ENCODE measurements around the gene ECPAS. TPM values are rescaled to one million over a fixed set of nuclear protein-coding genes. Genes with fewer than 3 reads are reported as not detected.
"Not testable (repeated sequence)": the region's sequence is repeated elsewhere in the genome, so short reads cannot be mapped to it uniquely, and the experiment has no call there.

The ECPAS gene
- polyA plus RNA-seq, 4 donors: 71.0 to 94.9 (median 78.0) TPM

DNA sequence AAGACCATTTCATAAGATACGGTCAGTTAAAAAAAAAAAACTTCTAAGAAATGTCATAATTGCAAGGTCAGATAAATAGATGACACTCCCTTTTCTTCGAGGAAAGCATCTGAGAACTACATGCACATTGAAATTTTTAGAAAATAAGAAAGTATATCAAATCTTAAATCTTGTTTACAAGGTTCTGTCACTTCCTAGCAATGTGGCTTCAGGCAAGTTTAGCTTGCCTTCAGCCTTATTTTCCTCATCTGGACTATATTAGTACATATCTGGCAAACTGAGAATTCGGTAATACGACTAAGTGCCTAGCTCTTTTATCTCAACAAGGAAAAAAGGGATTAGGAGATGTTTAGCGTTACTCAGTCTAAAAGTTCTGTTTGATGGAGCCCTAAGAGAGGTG is 121.7 kb downstream of the ECPAS start:
- DNase-seq (ENCODE audit: low read depth in 4 of 4, low spot score in 2 of 4): no peak

DNA sequence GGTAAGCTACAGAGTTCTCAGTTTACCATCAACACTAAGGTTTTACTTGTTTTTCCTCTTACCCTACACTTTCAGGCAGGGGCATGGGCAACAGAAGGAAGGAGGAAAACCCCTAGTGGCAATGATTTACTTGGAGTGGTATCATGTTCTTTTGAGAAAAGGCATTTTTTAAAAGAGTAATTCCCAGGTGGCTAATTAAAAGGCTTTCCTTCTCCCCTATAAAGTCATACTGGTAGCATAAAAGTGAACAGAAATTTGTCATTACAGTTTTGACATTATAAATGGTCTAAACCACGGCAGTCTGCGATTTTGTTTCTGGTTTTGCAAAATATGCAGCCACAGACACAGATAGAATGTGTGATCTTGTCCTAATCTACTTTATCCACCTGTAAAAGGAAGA is 123.3 kb downstream of the ECPAS start:
- no peak for DNase-seq (ENCODE audit: low read depth in 4 of 4, low spot score in 2 of 4)

DNA sequence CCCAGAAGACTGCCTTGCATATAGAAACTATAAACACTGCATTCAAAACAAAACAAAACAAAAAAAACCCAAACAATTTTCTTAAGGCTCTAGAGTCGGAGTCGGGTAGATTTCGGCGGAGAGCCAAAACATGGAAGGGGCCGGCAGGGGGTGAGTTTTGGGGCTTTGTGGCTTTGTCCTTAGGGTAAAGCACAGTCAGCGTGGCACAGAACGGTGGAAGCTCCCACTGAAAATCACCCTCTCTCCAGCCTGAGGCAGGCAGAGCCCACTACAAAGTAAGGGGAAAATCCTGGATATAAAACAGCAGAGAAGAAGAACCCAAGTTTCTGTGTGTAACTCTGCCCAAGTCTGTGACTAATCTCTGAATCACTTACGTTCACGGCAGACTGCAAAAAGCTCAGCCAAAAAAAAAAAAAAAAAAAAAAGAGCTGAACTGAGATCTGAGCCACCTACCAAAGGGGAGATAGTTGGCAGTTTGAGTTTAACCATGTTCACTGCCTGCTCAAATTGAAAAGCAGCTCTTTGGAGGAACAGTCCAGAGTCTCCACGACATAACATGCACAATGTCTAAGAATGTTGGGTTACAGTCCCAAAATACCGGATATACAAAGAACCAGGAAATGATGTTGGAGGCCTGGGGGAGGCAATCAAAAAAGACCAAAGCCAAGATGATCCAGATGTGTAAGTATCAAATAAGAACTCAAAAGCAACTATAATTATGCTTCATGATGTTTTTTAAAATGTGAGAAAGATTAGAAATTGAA is 127.5 kb downstream of the ECPAS start:
- DNase-seq (ENCODE audit: low read depth in 4 of 4, low spot score in 2 of 4): no peak

DNA sequence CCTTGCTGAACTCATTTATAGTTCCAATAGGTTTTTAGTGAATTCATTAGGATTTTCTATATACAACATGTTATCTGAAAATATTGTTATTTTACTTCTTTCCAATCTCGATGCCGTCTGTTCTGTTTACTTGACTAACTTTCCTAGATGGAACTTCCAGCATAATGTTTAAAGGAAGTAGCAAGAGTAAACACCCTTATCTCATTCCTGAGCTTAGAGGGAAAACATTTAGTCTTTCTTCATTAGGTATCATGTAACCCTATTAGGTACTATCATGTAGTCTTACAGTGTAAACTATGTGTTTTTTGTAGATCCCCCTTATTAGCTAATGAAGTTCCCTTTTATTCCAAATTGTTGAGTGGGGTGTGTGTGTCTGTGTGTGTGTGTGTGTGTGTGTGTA is 131.6 kb downstream of the ECPAS start:
- DNase-seq (ENCODE audit: low read depth in 4 of 4, low spot score in 2 of 4): no peak

DNA sequence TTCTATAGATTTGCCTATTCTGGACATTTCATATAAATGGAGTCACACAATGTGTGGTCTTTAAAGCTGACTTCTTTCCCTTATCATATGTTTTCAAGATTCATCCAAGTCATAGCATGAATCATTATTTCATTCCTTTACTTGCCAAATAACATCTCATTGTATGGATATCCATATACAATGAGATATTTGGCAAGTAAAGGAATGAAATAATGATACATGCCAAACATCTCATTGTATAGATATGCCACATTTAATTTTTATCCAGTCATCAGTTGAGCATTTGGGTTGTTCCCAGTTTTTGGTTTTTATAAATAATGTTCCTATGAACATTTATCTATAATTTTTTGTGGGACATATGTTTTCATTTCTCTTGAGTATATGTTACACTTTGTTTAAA is 133.6 kb downstream of the ECPAS start:
- no peak for DNase-seq (ENCODE audit: low read depth in 4 of 4, low spot score in 2 of 4)

DNA sequence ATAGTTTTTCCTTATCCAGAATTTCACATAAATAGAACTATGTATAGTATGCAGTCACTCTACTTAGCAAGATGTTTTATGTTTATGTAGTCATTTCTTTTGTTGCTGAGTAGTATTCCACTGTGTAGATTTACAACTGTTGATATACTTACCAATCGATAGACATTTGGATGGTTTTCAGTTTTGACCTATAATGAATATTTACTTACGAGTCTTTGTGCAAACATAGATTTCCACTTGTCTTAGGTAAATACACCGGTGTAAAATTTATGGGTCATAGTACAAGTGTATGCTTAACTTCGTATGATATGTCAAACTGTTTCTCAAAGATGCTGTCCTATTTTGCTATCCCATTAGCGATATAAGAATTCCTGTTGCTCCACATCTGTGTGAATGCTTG is 134.4 kb downstream of the ECPAS start:
- DNase-seq (ENCODE audit: low read depth in 4 of 4, low spot score in 2 of 4): no peak

DNA sequence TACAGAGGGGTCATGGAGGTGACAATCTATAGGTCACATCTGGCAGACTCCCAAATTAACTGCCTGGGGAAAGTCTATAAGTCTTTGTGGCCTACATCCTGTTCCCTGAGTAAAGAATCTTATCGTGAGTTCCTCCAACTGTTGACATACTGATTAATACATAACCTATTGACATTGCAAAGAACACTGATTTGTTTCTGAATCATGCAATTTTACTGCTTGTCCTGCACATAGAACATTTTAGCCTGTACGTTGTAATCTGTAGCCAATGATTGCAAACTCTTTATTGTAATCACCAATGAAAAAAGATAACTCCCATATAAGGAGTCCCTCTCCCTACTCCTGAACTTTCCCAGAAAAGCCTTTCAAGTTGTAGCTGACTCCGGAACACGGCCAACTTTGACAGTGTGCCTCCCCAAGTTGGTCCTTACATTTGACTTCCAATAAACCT is 135.3 kb downstream of the ECPAS start:
- DNase-seq (ENCODE audit: low read depth in 4 of 4, low spot score in 2 of 4): no peak

DNA sequence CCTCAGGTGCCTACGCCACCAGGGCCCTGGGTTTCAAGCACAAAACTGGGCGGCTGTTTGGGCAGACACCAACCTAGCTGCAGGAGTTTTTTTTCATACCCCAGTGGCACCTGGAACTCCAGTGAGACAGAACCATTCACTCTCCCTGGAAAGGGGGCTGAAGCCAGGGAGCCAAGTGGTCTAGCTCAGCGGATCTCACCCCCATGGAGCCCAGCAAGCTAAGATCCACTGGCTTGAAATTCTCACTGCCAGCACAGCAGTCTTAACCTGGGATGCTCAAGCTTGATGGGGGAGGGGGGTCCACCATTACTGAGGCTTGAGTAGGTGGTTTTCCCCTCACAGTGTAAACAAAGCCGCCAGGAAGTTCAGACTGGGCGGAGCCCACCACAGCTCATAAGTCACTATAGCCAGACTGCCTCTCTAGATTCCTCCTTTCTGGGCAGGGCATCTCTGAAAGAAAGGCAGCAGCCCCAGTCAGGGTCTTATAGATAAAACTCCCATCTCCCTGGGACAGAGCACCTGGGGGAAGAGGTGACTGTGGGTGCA is 149.8 kb downstream of the ECPAS start:
- not testable (repeated sequence) for DNase-seq (ENCODE audit: low read depth in 4 of 4, low spot score in 2 of 4)

DNA sequence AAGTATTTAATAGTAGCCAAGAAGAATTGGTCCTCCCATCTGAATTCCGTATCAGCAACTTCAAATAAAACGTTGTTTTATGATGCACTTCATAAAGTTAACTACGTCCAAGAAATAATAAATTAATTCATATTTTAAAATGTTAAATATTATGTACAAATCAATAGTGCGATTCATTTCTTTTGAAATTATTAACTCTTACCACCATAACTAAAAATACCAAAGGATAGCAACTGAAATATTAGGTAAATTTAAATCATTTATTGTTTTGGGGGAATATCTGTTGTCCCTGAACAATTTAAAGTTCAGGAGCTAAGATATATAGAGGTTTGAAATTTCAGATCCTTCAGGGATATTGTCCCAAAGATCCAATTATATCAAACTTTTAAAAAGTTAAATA is 154.1 kb downstream of the ECPAS start, which contains the start of gene OR2K2:
Gene OR2K2, minus strand, starts transcription at position 101 of the 400 bp plus-strand sequence. CDS start 1,791 bp downstream, outside the sequence.
- DNase-seq (ENCODE audit: low read depth in 4 of 4, low spot score in 2 of 4): no peak

DNA sequence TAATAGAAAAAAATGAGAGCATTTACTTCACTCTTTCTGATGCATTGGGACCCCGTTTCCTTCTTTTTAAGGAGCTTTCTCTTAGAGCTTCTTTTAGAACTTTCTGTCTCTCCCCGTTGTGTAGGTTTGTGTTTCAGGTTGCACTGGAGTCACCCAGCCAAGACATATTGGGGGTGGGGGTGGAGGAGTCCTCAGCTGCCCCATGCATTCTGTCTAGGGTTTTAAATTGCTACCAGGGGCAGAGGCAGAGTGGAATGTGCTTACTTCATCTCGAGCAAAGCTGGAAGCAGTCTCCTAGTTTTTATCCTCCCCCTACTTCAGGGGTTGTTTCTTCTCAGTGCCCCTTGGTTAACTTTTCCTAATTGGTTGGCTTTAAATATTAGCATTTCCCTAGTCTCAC is 163.6 kb downstream of the ECPAS start:
- DNase-seq (ENCODE audit: low read depth in 4 of 4, low spot score in 2 of 4): no peak

DNA sequence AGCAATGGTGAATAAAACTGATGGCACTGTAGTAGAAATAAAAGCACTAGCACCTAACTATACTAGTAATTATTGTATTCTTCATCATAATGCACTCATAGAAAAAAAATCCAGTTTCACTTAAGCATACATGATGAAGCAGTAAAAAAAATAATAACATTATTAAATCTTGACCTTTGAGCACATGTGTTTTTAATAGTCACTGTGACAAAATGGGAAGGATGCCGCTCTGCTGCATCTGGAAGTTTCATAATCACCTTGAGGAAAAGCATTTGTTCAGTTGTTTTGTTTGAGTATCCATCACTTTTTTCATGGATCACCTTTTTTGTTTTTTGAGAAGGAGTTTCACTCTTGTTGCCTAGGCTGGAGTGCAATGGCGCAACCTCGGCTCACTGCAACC is 167.4 kb downstream of the ECPAS start:
- DNase-seq (ENCODE audit: low read depth in 4 of 4, low spot score in 2 of 4): no peak

Other genes with a start within 250 kb of the ECPAS start
- under 1 TPM in 1 of 4 donors, not detected in 3; 0.13 TPM for gene OR2K2, start 154.2 kb downstream of the ECPAS start, polyA plus RNA-seq (ENCODE audit: insufficient read length in 4 of 4)
- gene ZNF483, start 40.8 kb upstream of the ECPAS start, polyA plus RNA-seq (ENCODE audit: insufficient read length in 4 of 4): 1 to 10 TPM; 2.1 to 5.1 (median 3.5) TPM
- gene PTGR1, start 115.3 kb upstream of the ECPAS start, polyA plus RNA-seq (ENCODE audit: insufficient read length in 4 of 4): 100 to 1,000 TPM; 168 to 316 (median 271) TPM
- gene DNAJC25, start 147.0 kb upstream of the ECPAS start, polyA plus RNA-seq (ENCODE audit: insufficient read length in 4 of 4): 10 to 100 TPM; 13.7 to 17.6 (median 15.0) TPM
- 10 to 100 TPM; 42.2 to 69.8 (median 62.0) TPM for gene GNG10, start 177.2 kb upstream of the ECPAS start, polyA plus RNA-seq (ENCODE audit: insufficient read length in 4 of 4)

Measured in left renal cortex interstitium (tissue), 4 donors.